OCI-LY7 (cell line): ENCODE results near the gene GGT5. TPM values are rescaled to one million over a fixed set of nuclear protein-coding genes. Genes with fewer than 3 reads are reported as not detected.
"Not testable (repeated sequence)": the region's sequence is repeated elsewhere in the genome, so short reads cannot be mapped to it uniquely, and the experiment has no call there.

Experiments
- BruUV-seq: library from RNA; stranded (reverse); fragments of 400-500 nt; replicated peaks from 2 replicates; lab custom pipeline; 2021; lab: Mats Ljungman, UMichigan
- CTCF ChIA-PET: fragments of 300-600 bp; sonication (Branson Sonifier 250); formaldehyde crosslinking; loops from one replicate; lab custom pipeline; 2022; ENCODE audit warnings: antibody characterized with exemption; ENCODE audit not compliant: unreplicated experiment; lab: Charles Lee
- POLR2A ChIA-PET: fragments of 300-600 bp; sonication (Branson Sonifier 250); formaldehyde crosslinking; loops from one replicate; lab custom pipeline; 2022; ENCODE audit warnings: antibody characterized with exemption; lab: Charles Lee
- DNase-seq: peaks from one replicate; pipeline ENCODE4 v3.0.0-alpha.2; 2015; ENCODE audit warnings: low spot score
- H2AFZ ChIP-seq: fragments of 200-600 bp; sonication (generic), shearing (Covaris generic); 2 replicates; pipeline ENCODE4 v1.6.1; 2014; ENCODE audit warnings: mild to moderate bottlenecking, antibody characterized with exemption, low read length, moderate library complexity
- H3K27ac ChIP-seq: fragments of 200-600 bp; sonication (generic); 2 replicates; pipeline ENCODE4 v1.5.1; 2014; ENCODE audit warnings: mixed run types, low read depth, mild to moderate bottlenecking, moderate library complexity, low read length, inconsistent platforms; ENCODE audit not compliant: poor library complexity, severe bottlenecking
- H3K36me3 ChIP-seq: fragments of 200-600 bp; sonication (generic); 2 replicates; pipeline ENCODE4 v1.6.1; 2014; ENCODE audit warnings: mild to moderate bottlenecking, antibody characterized with exemption, low read length, moderate library complexity, mixed read lengths; ENCODE audit not compliant: insufficient read depth
- H3K4me1 ChIP-seq: fragments of 200-600 bp; sonication (generic); 2 replicates; pipeline ENCODE4 v1.5.1; 2014; ENCODE audit warnings: mild to moderate bottlenecking, low read length; ENCODE audit not compliant: insufficient read depth, poor library complexity, severe bottlenecking
- H3K4me2 ChIP-seq: fragments of 200-600 bp; sonication (generic); 2 replicates; pipeline ENCODE4 v1.6.1; 2014; ENCODE audit warnings: mild to moderate bottlenecking, low read length
- H3K4me3 ChIP-seq: fragments of 200-600 bp; sonication (generic); 2 replicates; pipeline ENCODE4 v1.5.1; 2014; ENCODE audit warnings: mild to moderate bottlenecking, low read depth, low read length; ENCODE audit not compliant: poor library complexity, severe bottlenecking
- H3K79me2 ChIP-seq: fragments of 200-600 bp; sonication (generic); 2 replicates; pipeline ENCODE4 v1.6.1; 2016; ENCODE audit warnings: low read depth, mild to moderate bottlenecking, low read length, moderate library complexity, mixed read lengths; ENCODE audit not compliant: insufficient read depth
- H3K9me2 ChIP-seq: fragments of 200-600 bp; sonication (generic); 2 replicates; pipeline ENCODE4 v1.6.1; 2016; ENCODE audit warnings: mild to moderate bottlenecking, low read length, mixed read lengths; ENCODE audit not compliant: insufficient read depth
- H3K9me3 ChIP-seq: fragments of 200-600 bp; sonication (generic); 2 replicates; pipeline ENCODE4 v1.6.1; 2014; ENCODE audit warnings: mild to moderate bottlenecking, mixed run types, low read length, mixed read lengths
- H4K20me1 ChIP-seq: fragments of 200-600 bp; sonication (generic); 2 replicates; pipeline ENCODE4 v1.6.1; 2014; ENCODE audit warnings: mild to moderate bottlenecking, antibody characterized with exemption, low read length, moderate library complexity, mixed read lengths; ENCODE audit not compliant: insufficient read depth
- CTCF ChIP-seq: fragments of 200-600 bp; sonication (generic); conservative IDR thresholded peaks from 2 replicates; pipeline ENCODE4 v1.5.1; 2014; ENCODE audit warnings: mild to moderate bottlenecking, antibody characterized with exemption, low read length, moderate library complexity, mixed read lengths
- EZH2phosphoT487 ChIP-seq: fragments of 200-600 bp; sonication (generic); IDR thresholded peaks from 2 replicates; pipeline ENCODE4 v1.6.1; 2018; ENCODE audit warnings: low read depth, borderline replicate concordance, mild to moderate bottlenecking, mixed run types, antibody characterized with exemption, low read length, moderate library complexity, mixed read lengths
- intact Hi-C: fragments of 100-400 bp; cut with micrococcal nuclease; formaldehyde crosslinking; loops from one replicate; pipeline ENCODE4 v1.10.0; 2022; ENCODE audit not compliant: unreplicated experiment
- total RNA-seq, 2 experiments: library from RNA; depleted of rRNA in 1 of 2; stranded (reverse); fragments of >200 nt in 1 of 2; shearing (Covaris generic) in 1 of 2; gene quantifications; 2 replicates each; pipeline ENCODE4 v1.2.3, GENCODE V29; 2014 to 2022

GGT5 gene
- total RNA-seq, 2 experiments from 2014 or later = 0.06 TPM; not detected in 1

GRCh38 chr22:24184057-24184798 lies 60.7 kb downstream of the GGT5 start:
- H3K79me2 ChIP-seq = no peaks in the 10 kb centered on the region
- no peak overlapping the region for H3K4me2 ChIP-seq
- H3K4me1 ChIP-seq = no peaks in the 10 kb centered on the region
- no peaks in the 10 kb centered on the region for H3K36me3 ChIP-seq
- no peaks in the 10 kb centered on the region for H3K9me3 ChIP-seq
- H3K9me2 ChIP-seq = no peaks in the 10 kb centered on the region
- TF ChIP-seq EZH2phosphoT487 = no peak
- no peak for TF ChIP-seq CTCF
- CTCF ChIA-PET = no interaction called here
- BruUV-seq = no TSS peak
- no peak for DNase-seq
- no peak overlapping the region for H3K4me3 ChIP-seq
- H2AFZ ChIP-seq = no peak overlapping the region
- POLR2A ChIA-PET = no interaction called here
- H4K20me1 ChIP-seq = no peaks in the 10 kb centered on the region
- no peak overlapping the region for H3K27ac ChIP-seq
- intact Hi-C loops = no loop called here

- Histone ChIP-seq H3K4me2 (no peak overlapping the region), H2AFZ (no peak overlapping the region), H3K36me3 (no peaks in the 10 kb centered on the region), H3K4me3 (no peak overlapping the region), H4K20me1 (no peaks in the 10 kb centered on the region), H3K79me2 (no peaks in the 10 kb centered on the region), H3K9me2 (no peaks in the 10 kb centered on the region), H3K9me3 (no peaks in the 10 kb centered on the region), H3K4me1 (no peaks in the 10 kb centered on the region), H3K27ac (no peak overlapping the region)
- no TSS peak for BruUV-seq
- no peak for TF ChIP-seq EZH2phosphoT487
- no peak for TF ChIP-seq CTCF
- POLR2A ChIA-PET = no interaction called here
- intact Hi-C loops = no loop called here
- CTCF ChIA-PET = no interaction called here
- no peak for DNase-seq
Observed at GRCh38 chr22:24183321-24184031, 61.4 kb downstream of the GGT5 start.

- BruUV-seq, H3K9me3 ChIP-seq, H3K4me1 ChIP-seq, POLR2A ChIA-PET, CTCF ChIA-PET, H3K4me3 ChIP-seq, H3K27ac ChIP-seq, H3K9me2 ChIP-seq, H3K36me3 ChIP-seq, H2AFZ ChIP-seq, H4K20me1 ChIP-seq, H3K4me2 ChIP-seq, DNase-seq, intact Hi-C loops, H3K79me2 ChIP-seq: not testable (repeated sequence)
Observed at GRCh38 chr22:24182900-24183246, 62.0 kb downstream of the GGT5 start.
